ENCODE measurements around the gene RXRG. TPM values are rescaled to one million over a fixed set of nuclear protein-coding genes. Genes with fewer than 3 reads are reported as not detected.

RXRG gene
- total and polyA plus RNA-seq, 5 donors from 2014 or later = 0.08 TPM; not detected in 4

GRCh38 chr1:165356876-165357275 is 88.0 kb downstream of the RXRG start:
- Histone ChIP-seq H3K27me3 (ENCODE audit: control insufficient read depth, insufficient read depth, low read length) (peaks cover 19% of the 10 kb centered on the region), H3K4me1 (ENCODE audit: control insufficient read depth, insufficient read depth, low read length, poor library complexity, severe bottlenecking) (no peaks in the 10 kb centered on the region), H3K4me3 (ENCODE audit: low read depth, low read length) (no peak overlapping the region), H3K9me3 (ENCODE audit: control insufficient read depth in 2 of 2, low read length in 2 of 2) (no peaks in the 10 kb centered on the region), H3K27ac (ENCODE audit: insufficient read depth, low read length, poor library complexity, severe bottlenecking) (no peak overlapping the region), H3K36me3 (ENCODE audit: control insufficient read depth, insufficient read depth, low read length) (no peaks in the 10 kb centered on the region)
- Mint-ChIP-seq H3K9me3 (no peaks in the 10 kb centered on the region), H3K36me3 (no peaks in the 10 kb centered on the region), H3K27me3 (peaks cover 67% of the 10 kb centered on the region), H3K27ac (no peak overlapping the region), H3K4me3 (peak overlapping the region in 1 of 4 donors; percentile 87), H3K4me1 (peaks cover 0 to 17% (median under 1%) of the 10 kb centered on the region in 4 donors)
- ATAC-seq (ENCODE audit: low read depth in 2 of 2) (no peak), DNase-seq (no peak)

GRCh38 chr1:165355977-165356811 is 88.7 kb downstream of the RXRG start, which contains the start of gene LMX1A:
Gene LMX1A, minus strand, starts transcription at chr1:165356715. Its CDS starts 1,156 bp downstream, at chr1:165355559.
- H3K4me3 Mint-ChIP-seq = peak within 1 kb of the TSS in 1 of 4 donors; percentile 87

GRCh38 chr1:165355139-165355976 is 89.6 kb downstream of the RXRG start:
- Mint-ChIP-seq H3K27ac (no peak overlapping the region), H3K9me3 (no peaks in the 10 kb centered on the region), H3K36me3 (no peaks in the 10 kb centered on the region), H3K4me1 (peaks cover 0 to 17% (median 2%) of the 10 kb centered on the region in 4 donors), H3K4me3 (no peak overlapping the region), H3K27me3 (peaks cover 77% of the 10 kb centered on the region)
- DNase-seq (no peak), ATAC-seq (ENCODE audit: low read depth in 2 of 2) (no peak)
- Histone ChIP-seq H3K36me3 (ENCODE audit: control insufficient read depth, insufficient read depth, low read length) (no peaks in the 10 kb centered on the region), H3K9me3 (ENCODE audit: control insufficient read depth in 2 of 2, low read length in 2 of 2) (no peaks in the 10 kb centered on the region), H3K27ac (ENCODE audit: insufficient read depth, low read length, poor library complexity, severe bottlenecking) (no peak overlapping the region), H3K4me1 (ENCODE audit: control insufficient read depth, insufficient read depth, low read length, poor library complexity, severe bottlenecking) (no peaks in the 10 kb centered on the region), H3K27me3 (ENCODE audit: control insufficient read depth, insufficient read depth, low read length) (peaks cover 19% of the 10 kb centered on the region), H3K4me3 (ENCODE audit: low read depth, low read length) (no peak overlapping the region)

More at GRCh38 chr1:165355977-165356811, 88.7 kb downstream of the RXRG start, which contains the start of gene LMX1A:
- Histone ChIP-seq H3K9me3 (ENCODE audit: control insufficient read depth in 2 of 2, low read length in 2 of 2) (no peaks in the 10 kb centered on the region), H3K27ac (ENCODE audit: insufficient read depth, low read length, poor library complexity, severe bottlenecking) (no peak within 1 kb of the TSS), H3K27me3 (ENCODE audit: control insufficient read depth, insufficient read depth, low read length) (peaks cover 18% of the 10 kb centered on the region), H3K36me3 (ENCODE audit: control insufficient read depth, insufficient read depth, low read length) (no peaks in the 10 kb centered on the region), H3K4me1 (ENCODE audit: control insufficient read depth, insufficient read depth, low read length, poor library complexity, severe bottlenecking) (no peaks in the 10 kb centered on the region), H3K4me3 (ENCODE audit: low read depth, low read length) (no peak within 1 kb of the TSS)
- Mint-ChIP-seq H3K27me3 (peaks cover 71% of the 10 kb centered on the region), H3K36me3 (no peaks in the 10 kb centered on the region), H3K9me3 (no peaks in the 10 kb centered on the region), H3K27ac (no peak within 1 kb of the TSS), H3K4me1 (peaks cover 0 to 17% (median 2%) of the 10 kb centered on the region in 4 donors)
- ATAC-seq (ENCODE audit: low read depth in 2 of 2) = no peak
- no peak for DNase-seq

GRCh38 chr1:165354739-165355138 is 90.2 kb downstream of the RXRG start:
- no peaks in the 10 kb centered on the region for H3K36me3 ChIP-seq (ENCODE audit: control insufficient read depth, insufficient read depth, low read length)
- H3K27ac ChIP-seq (ENCODE audit: insufficient read depth, low read length, poor library complexity, severe bottlenecking) = no peak overlapping the region
- H3K27me3 ChIP-seq (ENCODE audit: control insufficient read depth, insufficient read depth, low read length) = peaks cover 24% of the 10 kb centered on the region
- Mint-ChIP-seq H3K36me3 (no peaks in the 10 kb centered on the region), H3K9me3 (no peaks in the 10 kb centered on the region), H3K4me1 (peaks cover 0 to 17% (median 2%) of the 10 kb centered on the region in 4 donors), H3K27ac (no peak overlapping the region), H3K4me3 (no peak overlapping the region), H3K27me3 (peaks cover 83% of the 10 kb centered on the region)
- no peak overlapping the region for H3K4me3 ChIP-seq (ENCODE audit: low read depth, low read length)
- H3K4me1 ChIP-seq (ENCODE audit: control insufficient read depth, insufficient read depth, low read length, poor library complexity, severe bottlenecking) = no peaks in the 10 kb centered on the region
- no peak for DNase-seq
- no peaks in the 10 kb centered on the region for H3K9me3 ChIP-seq (ENCODE audit: control insufficient read depth in 2 of 2, low read length in 2 of 2)
- ATAC-seq (ENCODE audit: low read depth in 2 of 2) = no peak

- Mint-ChIP-seq H3K27ac (no peak overlapping the region), H3K36me3 (no peaks in the 10 kb centered on the region), H3K9me3 (no peaks in the 10 kb centered on the region), H3K4me3 (peak overlapping the region in 1 of 4 donors; percentile 63), H3K4me1 (peaks cover 0 to 17% (median 2%) of the 10 kb centered on the region in 4 donors), H3K27me3 (peaks cover 86% of the 10 kb centered on the region)
- Histone ChIP-seq H3K9me3 (ENCODE audit: control insufficient read depth in 2 of 2, low read length in 2 of 2) (no peaks in the 10 kb centered on the region), H3K4me3 (ENCODE audit: low read depth, low read length) (no peak overlapping the region), H3K27ac (ENCODE audit: insufficient read depth, low read length, poor library complexity, severe bottlenecking) (no peak overlapping the region), H3K4me1 (ENCODE audit: control insufficient read depth, insufficient read depth, low read length, poor library complexity, severe bottlenecking) (no peaks in the 10 kb centered on the region), H3K36me3 (ENCODE audit: control insufficient read depth, insufficient read depth, low read length) (no peaks in the 10 kb centered on the region), H3K27me3 (ENCODE audit: control insufficient read depth, insufficient read depth, low read length) (peaks cover 30% of the 10 kb centered on the region)
- ATAC-seq (ENCODE audit: low read depth in 2 of 2) (no peak), DNase-seq (no peak)
Observed at GRCh38 chr1:165353731-165354671, 90.9 kb downstream of the RXRG start.

GRCh38 chr1:165352442-165353293 is 92.3 kb downstream of the RXRG start:
- no peaks in the 10 kb centered on the region for H3K36me3 ChIP-seq (ENCODE audit: control insufficient read depth, insufficient read depth, low read length)
- Mint-ChIP-seq H3K27ac (no peak overlapping the region), H3K9me3 (no peaks in the 10 kb centered on the region), H3K36me3 (no peaks in the 10 kb centered on the region), H3K4me3 (peak overlapping the region in 1 of 4 donors; percentile 54), H3K27me3 (peaks cover 86% of the 10 kb centered on the region), H3K4me1 (peaks cover 0 to 17% (median 2%) of the 10 kb centered on the region in 4 donors)
- DNase-seq = no peak
- H3K27ac ChIP-seq (ENCODE audit: insufficient read depth, low read length, poor library complexity, severe bottlenecking) = no peak overlapping the region
- H3K4me1 ChIP-seq (ENCODE audit: control insufficient read depth, insufficient read depth, low read length, poor library complexity, severe bottlenecking) = no peaks in the 10 kb centered on the region
- no peak overlapping the region for H3K4me3 ChIP-seq (ENCODE audit: low read depth, low read length)
- peaks cover 29% of the 10 kb centered on the region for H3K27me3 ChIP-seq (ENCODE audit: control insufficient read depth, insufficient read depth, low read length)
- ATAC-seq (ENCODE audit: low read depth in 2 of 2) = no peak
- H3K9me3 ChIP-seq (ENCODE audit: control insufficient read depth in 2 of 2, low read length in 2 of 2) = no peaks in the 10 kb centered on the region
